ENCODE results near the gene TIMM23B.

Gene TIMM23B

GRCh38 chr10:50021646-50022045, 79.8 kb downstream of the TIMM23B start:
- Mint-ChIP-seq H3K36me3 (no peaks in the 10 kb centered on the region), H3K9me3 (no peaks in the 10 kb centered on the region), H3K4me1 (no peaks in the 10 kb centered on the region), H3K4me3 (no peak overlapping the region), H3K27ac (no peak overlapping the region), H3K27me3 (peaks cover 28% of the 10 kb centered on the region)
- no peak for ATAC-seq

Data from stimulated activated memory B cell treated with anti-CD40 and anti-IgM and Interleukin-4, amounts not matched to agents 10 μg/mL and 1 μg/mL and 100 μg/mL, for 72 hours (primary cell).